GM19324 (cell line): ENCODE data around the gene BCDIN3D.

Experiments used
- ATAC-seq: cut with Tn5 transposase; IDR thresholded peaks from one replicate; pipeline ENCODE4 v1.9.1; 2021; ENCODE audit warnings: mild to moderate bottlenecking, moderate library complexity; ENCODE audit not compliant: unreplicated experiment, low FRiP score

BCDIN3D gene

GRCh38 chr12:49800421-49801140 is 42.3 kb downstream of the BCDIN3D start:
- ATAC-seq: no peak

- ATAC-seq: no peak
Observed at GRCh38 chr12:49798934-49799333, 44.0 kb downstream of the BCDIN3D start.

DNA sequence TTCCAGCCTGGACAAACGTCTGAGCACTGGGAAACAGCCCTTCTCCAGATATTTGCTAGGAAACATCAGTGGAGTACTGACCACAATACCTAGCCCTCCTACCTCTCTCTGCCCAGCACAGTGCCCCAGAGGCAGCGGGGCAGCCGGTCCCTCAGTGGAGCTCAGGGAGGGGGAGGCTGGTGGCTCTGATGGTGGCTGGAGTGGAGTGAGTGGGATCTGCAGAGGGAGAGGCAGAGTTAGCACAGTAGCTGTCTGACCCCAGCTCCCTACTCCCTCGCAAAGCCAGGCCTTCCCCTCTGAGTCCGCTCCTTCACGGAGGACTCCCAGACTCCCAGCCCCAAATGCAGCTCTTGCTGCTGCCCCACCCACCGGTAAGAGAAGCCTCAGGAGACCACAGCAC is 44.7 kb downstream of the BCDIN3D start:
- no peak for ATAC-seq

DNA sequence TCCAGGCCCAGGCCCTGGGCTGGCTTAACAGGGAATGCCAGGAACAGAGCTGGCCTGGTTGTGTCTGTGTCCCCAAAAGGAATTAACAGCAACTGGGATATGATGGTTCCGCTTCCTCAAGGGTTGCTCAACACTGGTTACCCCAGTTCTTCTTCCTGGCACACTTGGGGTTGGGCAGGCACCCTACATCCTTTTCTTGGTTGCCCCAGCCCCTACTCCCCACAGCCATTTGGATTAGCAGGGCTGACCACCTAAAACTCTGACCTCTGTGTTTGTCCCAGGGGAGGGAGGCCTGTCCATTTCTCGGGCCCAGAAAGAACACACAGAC is 45.5 kb downstream of the BCDIN3D start:
- no peak for ATAC-seq

DNA sequence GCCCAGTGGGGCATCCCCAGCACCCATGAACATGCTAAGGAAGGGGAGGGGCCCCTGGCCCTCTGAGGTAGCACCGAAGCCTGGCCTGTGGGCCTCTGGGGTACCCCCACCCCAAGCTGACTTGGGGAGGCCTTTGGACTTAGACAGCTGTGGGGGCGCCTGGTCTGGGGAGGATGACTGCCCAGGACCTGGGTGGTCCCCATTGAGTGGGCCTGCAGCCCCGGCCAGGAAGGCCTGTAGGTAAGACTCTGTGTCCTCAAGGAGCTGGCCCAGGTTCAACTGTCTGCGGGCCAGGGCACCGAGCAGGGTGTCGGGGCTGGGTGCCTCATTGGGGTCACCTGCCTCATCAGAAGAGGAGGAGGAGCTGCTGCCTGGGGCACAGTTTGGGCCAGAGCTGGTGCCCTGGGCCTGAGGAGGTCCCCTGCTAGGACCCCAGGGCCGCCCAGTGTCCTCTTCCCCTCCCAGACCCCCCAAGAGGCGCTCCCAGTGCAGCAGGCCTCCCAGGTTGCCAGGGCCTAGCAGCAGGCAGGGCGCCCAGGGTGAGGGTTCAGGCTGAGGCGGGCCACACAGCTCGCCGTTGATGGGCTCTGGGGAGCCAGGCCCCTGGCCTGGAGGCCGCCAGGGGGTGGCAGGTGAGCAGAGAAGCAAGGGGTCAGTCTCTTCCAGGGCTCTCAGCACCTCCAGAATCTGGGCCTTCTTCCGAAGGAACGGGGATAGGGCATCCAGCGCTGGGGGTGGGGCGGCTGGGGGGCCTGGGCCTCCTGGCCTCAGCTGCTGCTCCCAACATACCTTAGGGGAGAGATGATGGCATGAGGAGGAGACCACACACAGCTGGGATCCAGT is 46.1 kb downstream of the BCDIN3D start:
- ATAC-seq: no peak

- ATAC-seq: no peak
Observed at GRCh38 chr12:49796155-49796554, 46.8 kb downstream of the BCDIN3D start.

- ATAC-seq: no peak
Observed at GRCh38 chr12:49795654-49796105, 47.2 kb downstream of the BCDIN3D start.

- ATAC-seq: no peak
Observed at GRCh38 chr12:49794811-49795653, 47.9 kb downstream of the BCDIN3D start.

DNA sequence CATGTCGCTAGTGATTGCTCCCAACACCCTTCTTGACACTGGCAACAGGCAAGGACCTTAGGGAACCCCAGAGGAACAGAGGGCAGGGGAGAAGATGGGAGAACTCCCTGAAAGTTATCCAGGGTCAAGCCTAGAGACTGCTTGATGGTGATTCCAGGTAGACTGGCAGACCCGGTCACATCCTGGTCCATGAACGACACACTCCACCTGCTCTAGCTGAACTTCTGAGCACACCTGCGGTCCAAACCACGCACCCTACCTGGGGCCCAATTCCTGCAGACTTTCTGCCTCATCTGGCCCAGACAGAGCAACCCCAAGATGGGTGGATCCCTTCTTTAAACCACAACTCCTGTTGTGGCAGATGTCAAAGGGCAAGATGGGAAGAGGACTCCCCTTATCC is 48.9 kb downstream of the BCDIN3D start:
- ATAC-seq: no peak

GRCh38 chr12:49793620-49794019 is 49.3 kb downstream of the BCDIN3D start:
- no peak for ATAC-seq

GRCh38 chr12:49792976-49793580 is 49.8 kb downstream of the BCDIN3D start:
- ATAC-seq: no peak

GRCh38 chr12:49792181-49792970 is 50.5 kb downstream of the BCDIN3D start:
- no peak for ATAC-seq

DNA sequence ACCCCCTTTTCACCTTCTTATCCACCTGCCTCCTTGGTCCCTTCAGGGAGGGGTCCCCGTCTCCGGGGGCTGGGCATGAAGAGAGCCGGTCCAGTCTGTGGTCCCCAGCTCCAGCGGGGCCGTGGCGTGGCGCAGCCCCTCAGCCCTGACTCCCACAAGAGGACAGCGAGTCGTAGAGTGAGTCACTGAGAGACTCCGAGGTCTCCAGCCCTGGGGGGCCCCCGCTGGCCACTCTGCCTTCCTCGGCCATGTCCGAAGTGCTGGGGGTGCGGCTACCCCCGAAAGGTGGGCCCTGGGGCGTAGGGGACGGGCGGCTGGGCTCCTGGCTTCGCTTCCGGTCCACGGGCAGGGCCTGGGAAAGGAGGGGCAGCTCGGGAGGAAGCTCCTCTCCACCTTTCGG is 51.2 kb downstream of the BCDIN3D start:
- no peak for ATAC-seq

DNA sequence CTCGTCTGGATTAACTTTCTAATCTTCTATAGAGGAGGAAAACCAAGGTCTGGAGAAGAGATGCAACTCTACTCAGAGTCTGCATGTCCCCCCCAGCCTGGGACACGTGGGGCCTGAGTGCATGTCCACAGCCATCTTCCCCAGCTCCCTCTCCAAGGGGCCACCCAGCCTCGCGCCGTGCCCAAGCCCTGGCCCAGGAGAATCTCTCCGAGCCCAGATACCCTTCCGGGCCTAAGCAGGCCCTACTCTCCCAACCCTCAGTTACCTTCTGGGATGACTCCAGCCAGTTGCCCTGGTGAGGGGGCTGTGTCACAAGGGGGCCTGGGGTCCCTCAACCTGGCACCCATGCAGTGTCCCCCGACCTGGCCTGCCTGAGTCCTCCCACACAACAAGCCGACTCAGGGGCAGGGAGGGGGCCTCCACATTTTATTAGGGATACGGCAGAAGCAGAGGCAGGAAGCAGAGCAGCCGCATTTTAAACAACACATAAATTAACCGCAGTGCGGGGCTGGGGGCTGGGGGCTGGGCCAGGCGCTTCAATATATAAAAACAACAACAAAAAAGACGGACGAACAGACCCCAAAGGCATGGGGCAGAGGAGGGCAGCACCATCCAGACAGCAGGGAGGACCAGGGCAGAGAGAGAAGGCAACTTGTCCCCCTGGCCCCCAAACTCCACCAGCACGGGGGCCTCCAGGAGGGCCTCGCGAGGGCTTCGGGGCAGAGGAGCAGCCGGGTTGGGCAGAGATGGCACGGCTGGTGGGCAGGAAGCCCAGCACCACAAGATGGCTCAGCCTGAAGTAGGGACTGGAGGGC is 52.0 kb downstream of the BCDIN3D start:
- ATAC-seq: no peak

GRCh38 chr12:49789992-49790391 is 52.9 kb downstream of the BCDIN3D start:
- no peak for ATAC-seq

- ATAC-seq: no peak
Observed at GRCh38 chr12:49787672-49788071, 55.2 kb downstream of the BCDIN3D start.
